Measurements from ENCODE around the gene FBLN1.

DNA sequence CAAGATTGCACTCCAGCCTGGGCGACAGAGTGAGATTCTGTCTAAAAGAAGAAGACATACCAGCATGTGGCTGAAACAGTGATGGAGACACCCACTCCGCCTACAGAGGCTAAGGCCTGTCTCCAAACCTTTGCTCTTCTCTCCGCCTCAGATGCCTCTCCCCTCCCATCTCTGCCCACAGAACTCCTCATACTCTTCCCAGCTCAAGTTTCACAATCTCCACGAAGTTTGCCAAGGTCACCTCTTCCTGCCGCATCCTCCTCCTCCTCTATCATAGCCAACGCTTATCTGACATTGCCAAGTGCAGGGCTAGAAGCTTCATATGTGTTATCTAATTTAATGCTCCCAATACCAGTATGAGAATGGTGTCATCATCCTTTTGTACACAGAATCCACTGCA lies 25.9 kb upstream of the FBLN1 start:
- TF ChIP-seq, protein P1, sequence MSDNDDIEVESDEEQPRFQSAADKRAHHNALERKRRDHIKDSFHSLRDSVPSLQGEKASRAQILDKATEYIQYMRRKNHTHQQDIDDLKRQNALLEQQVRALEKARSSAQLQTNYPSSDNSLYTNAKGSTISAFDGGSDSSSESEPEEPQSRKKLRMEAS (IDR thresholded peaks at IDR 0.05; ENCODE audit: low read depth, low read length), result no peak
- TF ChIP-seq, protein P2, sequence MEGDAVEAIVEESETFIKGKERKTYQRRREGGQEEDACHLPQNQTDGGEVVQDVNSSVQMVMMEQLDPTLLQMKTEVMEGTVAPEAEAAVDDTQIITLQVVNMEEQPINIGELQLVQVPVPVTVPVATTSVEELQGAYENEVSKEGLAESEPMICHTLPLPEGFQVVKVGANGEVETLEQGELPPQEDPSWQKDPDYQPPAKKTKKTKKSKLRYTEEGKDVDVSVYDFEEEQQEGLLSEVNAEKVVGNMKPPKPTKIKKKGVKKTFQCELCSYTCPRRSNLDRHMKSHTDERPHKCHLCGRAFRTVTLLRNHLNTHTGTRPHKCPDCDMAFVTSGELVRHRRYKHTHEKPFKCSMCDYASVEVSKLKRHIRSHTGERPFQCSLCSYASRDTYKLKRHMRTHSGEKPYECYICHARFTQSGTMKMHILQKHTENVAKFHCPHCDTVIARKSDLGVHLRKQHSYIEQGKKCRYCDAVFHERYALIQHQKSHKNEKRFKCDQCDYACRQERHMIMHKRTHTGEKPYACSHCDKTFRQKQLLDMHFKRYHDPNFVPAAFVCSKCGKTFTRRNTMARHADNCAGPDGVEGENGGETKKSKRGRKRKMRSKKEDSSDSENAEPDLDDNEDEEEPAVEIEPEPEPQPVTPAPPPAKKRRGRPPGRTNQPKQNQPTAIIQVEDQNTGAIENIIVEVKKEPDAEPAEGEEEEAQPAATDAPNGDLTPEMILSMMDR (IDR thresholded peaks at IDR 0.05; ENCODE audit: low read depth, low read length), result no peak
- no peak for TF ChIP-seq MYC (IDR thresholded peaks at IDR 0.05; ENCODE audit: low read depth, low read length)
